ENCODE results near the gene HOXB7. TPM values are rescaled to one million over a fixed set of nuclear protein-coding genes. Genes with fewer than 3 reads are reported as not detected.

HOXB7 gene
- total RNA-seq, 4 donors from 2014 or later = 2.3 to 11.1 (median 5.2) TPM

- TF ChIP-seq, protein P1, sequence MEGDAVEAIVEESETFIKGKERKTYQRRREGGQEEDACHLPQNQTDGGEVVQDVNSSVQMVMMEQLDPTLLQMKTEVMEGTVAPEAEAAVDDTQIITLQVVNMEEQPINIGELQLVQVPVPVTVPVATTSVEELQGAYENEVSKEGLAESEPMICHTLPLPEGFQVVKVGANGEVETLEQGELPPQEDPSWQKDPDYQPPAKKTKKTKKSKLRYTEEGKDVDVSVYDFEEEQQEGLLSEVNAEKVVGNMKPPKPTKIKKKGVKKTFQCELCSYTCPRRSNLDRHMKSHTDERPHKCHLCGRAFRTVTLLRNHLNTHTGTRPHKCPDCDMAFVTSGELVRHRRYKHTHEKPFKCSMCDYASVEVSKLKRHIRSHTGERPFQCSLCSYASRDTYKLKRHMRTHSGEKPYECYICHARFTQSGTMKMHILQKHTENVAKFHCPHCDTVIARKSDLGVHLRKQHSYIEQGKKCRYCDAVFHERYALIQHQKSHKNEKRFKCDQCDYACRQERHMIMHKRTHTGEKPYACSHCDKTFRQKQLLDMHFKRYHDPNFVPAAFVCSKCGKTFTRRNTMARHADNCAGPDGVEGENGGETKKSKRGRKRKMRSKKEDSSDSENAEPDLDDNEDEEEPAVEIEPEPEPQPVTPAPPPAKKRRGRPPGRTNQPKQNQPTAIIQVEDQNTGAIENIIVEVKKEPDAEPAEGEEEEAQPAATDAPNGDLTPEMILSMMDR (IDR thresholded peaks at IDR 0.05; ENCODE audit: low read depth) = no peak
Measured at GRCh38 chr17:48589831-48590606, 20.8 kb downstream of the HOXB7 start, which contains the start of gene HOXB3. Gene HOXB3, minus strand, starts transcription at chr17:48590241. Its CDS starts 37,767 bp downstream, at chr17:48552474.

- TF ChIP-seq, protein P1 (IDR thresholded peaks at IDR 0.05; ENCODE audit: low read depth) = no peak
Measured at GRCh38 chr17:48589060-48589830, 21.6 kb downstream of the HOXB7 start.

GRCh38 chr17:48588528-48588927 lies 22.3 kb downstream of the HOXB7 start:
- TF ChIP-seq, protein P1 (IDR thresholded peaks at IDR 0.05; ENCODE audit: low read depth) = no peak

DNA sequence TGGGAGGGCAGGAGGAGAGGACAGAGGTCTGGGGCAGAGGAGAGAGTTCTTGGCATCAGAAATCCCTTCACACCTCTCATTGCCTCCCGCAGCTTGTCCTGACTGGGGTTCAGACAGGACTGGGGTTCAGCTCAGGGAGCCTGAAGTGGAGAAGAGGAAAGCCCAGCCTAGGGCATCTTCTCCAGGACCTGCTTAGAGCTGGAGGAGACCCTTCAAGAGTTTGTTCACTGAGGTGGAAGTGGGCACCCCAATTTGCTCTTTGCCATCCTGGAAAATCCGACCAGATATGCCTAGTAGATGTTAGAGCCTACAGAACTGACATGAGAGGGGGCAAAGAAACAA lies 22.8 kb downstream of the HOXB7 start:
- TF ChIP-seq, protein P1 (IDR thresholded peaks at IDR 0.05; ENCODE audit: low read depth) = no peak

DNA sequence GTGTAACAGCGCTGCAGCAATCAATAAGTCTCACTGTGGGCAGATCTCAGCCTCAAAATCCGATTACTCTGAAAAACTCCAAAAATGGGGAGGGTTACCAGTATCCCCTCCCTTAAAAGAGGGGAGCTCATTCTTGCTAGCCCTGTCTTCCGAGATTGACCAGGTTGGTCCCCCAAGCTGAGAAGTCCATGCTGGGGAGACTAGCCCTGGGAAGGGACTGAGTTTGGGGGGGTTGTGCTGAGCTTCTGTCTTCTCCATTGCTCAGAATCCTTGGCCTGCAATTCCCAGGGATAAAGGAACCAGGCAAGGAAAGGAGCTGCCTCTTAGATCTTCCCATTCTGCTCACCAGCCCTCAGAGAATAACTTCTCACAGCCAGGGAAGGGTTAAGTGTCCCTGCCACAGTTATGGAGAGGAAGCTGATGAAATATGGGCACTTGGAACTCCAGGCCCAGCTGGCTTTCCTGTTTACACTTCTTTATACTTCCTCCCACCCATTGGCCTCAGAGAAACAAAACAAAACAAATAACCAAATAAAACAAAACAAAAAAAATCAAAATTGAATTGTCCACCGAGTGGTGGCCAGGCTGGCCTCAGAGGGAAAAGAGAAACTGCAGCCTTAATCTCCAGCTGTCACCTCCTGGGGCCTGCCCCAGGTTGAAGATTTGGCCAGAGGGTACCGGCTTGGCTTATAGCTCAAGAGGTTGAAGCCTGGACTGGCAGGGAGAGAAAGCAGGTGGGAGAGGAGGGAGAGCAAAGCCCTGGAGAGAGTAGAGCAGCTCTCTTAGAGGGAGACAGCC lies 23.3 kb downstream of the HOXB7 start:
- TF ChIP-seq, protein P1 (IDR thresholded peaks at IDR 0.05; ENCODE audit: low read depth) = no peak

DNA sequence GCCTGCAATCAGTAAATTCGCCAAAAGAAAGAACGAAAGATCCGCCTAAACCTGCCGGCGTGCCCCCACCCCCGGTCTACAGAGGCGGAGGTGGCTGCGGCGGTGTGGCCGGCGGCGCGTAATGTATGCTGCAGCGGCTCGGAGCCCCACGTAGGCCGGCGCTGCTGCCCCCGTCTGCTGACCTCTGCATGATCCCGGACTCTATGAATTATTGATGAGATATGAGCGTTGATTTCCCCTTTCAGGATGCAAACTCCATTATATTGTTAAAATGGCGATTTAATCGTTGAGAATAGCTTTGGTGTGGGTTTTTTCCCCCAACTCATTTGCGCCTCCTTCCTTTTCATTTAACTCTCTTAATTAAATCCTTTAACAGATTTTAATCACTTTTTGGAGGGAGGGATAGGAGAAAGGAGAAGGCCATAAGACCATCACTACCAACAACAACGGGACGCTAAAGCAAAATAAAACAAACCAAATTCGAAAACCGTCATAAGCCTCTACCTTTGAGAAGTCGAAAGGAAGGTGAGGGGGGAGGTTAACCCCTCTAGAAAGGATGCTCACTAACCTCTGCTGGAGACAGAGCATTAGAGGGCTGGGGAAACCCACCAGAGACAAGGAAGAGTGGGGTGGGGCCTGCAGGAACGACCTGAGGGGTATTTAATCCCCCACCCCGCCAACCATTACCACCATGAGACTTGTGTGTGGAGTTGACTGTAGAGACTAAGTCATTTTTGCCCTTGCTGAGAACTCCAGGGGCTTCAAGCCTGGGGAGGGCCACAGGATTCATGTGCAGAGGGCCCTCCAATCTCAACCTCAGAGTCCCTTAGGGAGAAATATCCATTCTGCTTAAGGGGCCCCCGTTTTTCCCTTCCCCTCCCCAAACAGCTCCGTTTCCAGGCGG lies 24.2 kb downstream of the HOXB7 start:
- TF ChIP-seq, protein P1 (IDR thresholded peaks at IDR 0.05; ENCODE audit: low read depth) = no peak

All from subcutaneous adipose tissue (tissue), 4 donors.